GM12892 (cell line): ENCODE results near the gene FAM118B.

Source experiments
- POLR2A ChIP-seq: IDR thresholded peaks from 2 replicates; pipeline ENCODE4 v1.6.1; 2011; ENCODE audit warnings: low read depth, low read length, control low read depth
- POLR2AphosphoS5 ChIP-seq: IDR thresholded peaks from 2 replicates; pipeline ENCODE4 v1.6.1; 2011; ENCODE audit warnings: low read depth, low read length, control low read depth
- TAF1 ChIP-seq: IDR thresholded peaks from 2 replicates; pipeline ENCODE4 v1.6.1; 2011; ENCODE audit warnings: low read depth, mild to moderate bottlenecking, control low read depth, low read length, borderline replicate concordance

GRCh38 chr11:126192361-126192760, 19.2 kb upstream of the FAM118B start:
- TF ChIP-seq POLR2AphosphoS5 = no peak
- no peak for TF ChIP-seq POLR2A
- no peak for TF ChIP-seq TAF1
